A673 (cell line): ENCODE data around the gene IGSF21. TPM values are rescaled to one million over a fixed set of nuclear protein-coding genes. Genes with fewer than 3 reads are reported as not detected.
A peak's percentile ranks its signal among the peaks of the same experiment; 100 is the strongest.

Source experiments
- BruUV-seq: library from RNA; stranded (reverse); fragments of 400-500 nt; replicated peaks from 2 replicates; lab custom pipeline; 2021; lab: Mats Ljungman, UMichigan
- CTCF ChIA-PET: fragments of 300-600 bp; sonication (Branson Sonifier 250); formaldehyde crosslinking; loops from one replicate; lab custom pipeline; 2022; ENCODE audit warnings: antibody characterized with exemption; lab: Charles Lee
- POLR2A ChIA-PET: fragments of 300-600 bp; sonication (Branson Sonifier 250); formaldehyde crosslinking; loops from one replicate; lab custom pipeline; 2022; ENCODE audit warnings: antibody characterized with exemption; ENCODE audit not compliant: low non-redundant PET; lab: Charles Lee
- DNase-seq: peaks from one replicate; pipeline ENCODE4 v3.0.0-alpha.2; 2015; ENCODE audit warnings: low spot score
- H3K27ac ChIP-seq: fragments of 200-600 bp; sonication (generic); 2 replicates; pipeline ENCODE4 v1.5.1; 2016; ENCODE audit warnings: mixed run types, low read depth, mild to moderate bottlenecking, mixed read lengths, antibody characterized with exemption, low read length; ENCODE audit not compliant: poor library complexity, severe bottlenecking
- H3K27me3 ChIP-seq: fragments of 200-600 bp; sonication (generic); replicated peaks from 2 replicates; pipeline ENCODE4 v1.6.1; 2017; ENCODE audit warnings: mixed run types, low read depth, mild to moderate bottlenecking, mixed read lengths, antibody characterized with exemption, low read length; ENCODE audit not compliant: insufficient read depth, poor library complexity
- H3K36me3 ChIP-seq: fragments of 200-600 bp; sonication (generic); 2 replicates; pipeline ENCODE4 v1.6.1; 2016; ENCODE audit warnings: mixed run types, mild to moderate bottlenecking, mixed read lengths, antibody characterized with exemption, low read length; ENCODE audit not compliant: insufficient read depth, poor library complexity, severe bottlenecking
- H3K4me1 ChIP-seq: fragments of 200-600 bp; sonication (generic); 2 replicates; pipeline ENCODE4 v1.6.1; 2017; ENCODE audit warnings: mixed run types, mild to moderate bottlenecking, mixed read lengths, antibody characterized with exemption, low read length; ENCODE audit not compliant: insufficient read depth, poor library complexity, severe bottlenecking
- H3K4me3 ChIP-seq: fragments of 200-600 bp; sonication (generic); 2 replicates; pipeline ENCODE4 v1.5.1; 2016; ENCODE audit warnings: low read depth, mixed run types, mild to moderate bottlenecking, mixed read lengths, low read length; ENCODE audit not compliant: poor library complexity, severe bottlenecking
- H3K9me3 ChIP-seq: fragments of 200-600 bp; sonication (generic); 2 replicates; pipeline ENCODE4 v1.6.1; 2016; ENCODE audit warnings: mixed run types, low read depth, mild to moderate bottlenecking, mixed read lengths, antibody characterized with exemption, low read length; ENCODE audit not compliant: poor library complexity, severe bottlenecking
- EZH2 ChIP-seq: fragments of 200-600 bp; sonication (generic); IDR thresholded peaks from 2 replicates; pipeline ENCODE4 v1.6.1; 2017; ENCODE audit warnings: borderline replicate concordance, low read depth, mild to moderate bottlenecking, mixed read lengths, antibody characterized with exemption, low read length; ENCODE audit not compliant: poor library complexity, severe bottlenecking
- intact Hi-C: fragments of 100-400 bp; cut with micrococcal nuclease; formaldehyde crosslinking; loops from one replicate; pipeline ENCODE4 v1.10.0; 2022; ENCODE audit not compliant: unreplicated experiment
- total RNA-seq: library from RNA; stranded (reverse); gene quantifications from 2 replicates; pipeline ENCODE4 v1.2.3, GENCODE V29; 2021
- TF ChIP-seq, protein P1 (sequence below): fragments of 300-800, 200-600 bp; sonication (generic); conservative IDR thresholded peaks from 2 replicates; pipeline ENCODE4 v1.5.1; 2017; ENCODE audit warnings: low read depth, mild to moderate bottlenecking, antibody characterized with exemption, low read length, moderate library complexity, mixed read lengths

IGSF21 gene
- total RNA-seq, 1 experiment from 2014 or later = 3.2 TPM

DNA sequence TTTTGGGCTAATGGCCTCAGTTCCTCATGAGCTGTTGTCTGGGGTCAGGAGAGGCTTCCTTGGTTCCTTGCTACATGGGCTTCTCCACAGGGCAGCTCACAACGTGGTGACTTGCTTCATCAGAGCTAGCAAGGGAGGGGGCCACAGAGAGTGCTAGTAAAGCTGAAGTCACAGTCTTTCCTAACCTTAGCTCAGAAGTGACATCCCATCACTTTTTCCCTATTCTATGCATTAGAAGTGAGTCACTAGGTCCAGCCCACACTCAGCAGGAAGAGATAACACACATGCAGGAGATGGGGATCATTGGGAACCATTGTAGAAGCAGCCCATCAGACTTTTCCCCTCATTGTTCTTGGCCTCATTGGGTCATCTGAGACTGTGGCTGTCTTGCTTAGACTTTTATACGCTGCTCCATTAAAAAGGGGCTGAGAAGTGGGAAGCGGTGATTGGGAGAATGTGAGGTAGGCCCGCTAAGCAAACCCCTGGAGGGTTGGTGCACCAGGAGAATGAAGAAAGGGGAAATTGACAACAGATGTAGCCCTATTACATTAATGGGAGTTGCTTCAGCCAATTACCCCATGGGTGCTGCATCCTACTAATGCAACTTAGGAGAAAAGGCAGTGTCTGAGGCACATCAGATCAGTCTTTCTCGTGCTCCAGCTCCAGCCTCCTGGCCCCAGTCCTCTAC lies 22.1 kb upstream of the IGSF21 start:
- POLR2A ChIA-PET = interaction anchor here (0.7 kb wide), 1 partner anchor 122 kb away, joined by 3 read pairs; no protein-coding TSS in a partner anchor
- peak overlapping the region; percentile 35 for H3K27ac ChIP-seq
- H3K4me3 ChIP-seq = no peak overlapping the region
- BruUV-seq = no TSS peak
- H3K4me1 ChIP-seq = peaks cover 10% of the 10 kb centered on the region
- no peaks in the 10 kb centered on the region for H3K27me3 ChIP-seq
- intact Hi-C loops = no loop called here
- CTCF ChIA-PET = interaction anchor here (0.6 kb wide), 1 partner anchor 115 kb away, joined by 8 read pairs; no protein-coding TSS in a partner anchor
- no peaks in the 10 kb centered on the region for H3K36me3 ChIP-seq
- peak; percentile 81 for DNase-seq
- no peaks in the 10 kb centered on the region for H3K9me3 ChIP-seq
- TF ChIP-seq EZH2 = no peak
- TF ChIP-seq, protein P1, sequence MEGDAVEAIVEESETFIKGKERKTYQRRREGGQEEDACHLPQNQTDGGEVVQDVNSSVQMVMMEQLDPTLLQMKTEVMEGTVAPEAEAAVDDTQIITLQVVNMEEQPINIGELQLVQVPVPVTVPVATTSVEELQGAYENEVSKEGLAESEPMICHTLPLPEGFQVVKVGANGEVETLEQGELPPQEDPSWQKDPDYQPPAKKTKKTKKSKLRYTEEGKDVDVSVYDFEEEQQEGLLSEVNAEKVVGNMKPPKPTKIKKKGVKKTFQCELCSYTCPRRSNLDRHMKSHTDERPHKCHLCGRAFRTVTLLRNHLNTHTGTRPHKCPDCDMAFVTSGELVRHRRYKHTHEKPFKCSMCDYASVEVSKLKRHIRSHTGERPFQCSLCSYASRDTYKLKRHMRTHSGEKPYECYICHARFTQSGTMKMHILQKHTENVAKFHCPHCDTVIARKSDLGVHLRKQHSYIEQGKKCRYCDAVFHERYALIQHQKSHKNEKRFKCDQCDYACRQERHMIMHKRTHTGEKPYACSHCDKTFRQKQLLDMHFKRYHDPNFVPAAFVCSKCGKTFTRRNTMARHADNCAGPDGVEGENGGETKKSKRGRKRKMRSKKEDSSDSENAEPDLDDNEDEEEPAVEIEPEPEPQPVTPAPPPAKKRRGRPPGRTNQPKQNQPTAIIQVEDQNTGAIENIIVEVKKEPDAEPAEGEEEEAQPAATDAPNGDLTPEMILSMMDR = no peak

DNA sequence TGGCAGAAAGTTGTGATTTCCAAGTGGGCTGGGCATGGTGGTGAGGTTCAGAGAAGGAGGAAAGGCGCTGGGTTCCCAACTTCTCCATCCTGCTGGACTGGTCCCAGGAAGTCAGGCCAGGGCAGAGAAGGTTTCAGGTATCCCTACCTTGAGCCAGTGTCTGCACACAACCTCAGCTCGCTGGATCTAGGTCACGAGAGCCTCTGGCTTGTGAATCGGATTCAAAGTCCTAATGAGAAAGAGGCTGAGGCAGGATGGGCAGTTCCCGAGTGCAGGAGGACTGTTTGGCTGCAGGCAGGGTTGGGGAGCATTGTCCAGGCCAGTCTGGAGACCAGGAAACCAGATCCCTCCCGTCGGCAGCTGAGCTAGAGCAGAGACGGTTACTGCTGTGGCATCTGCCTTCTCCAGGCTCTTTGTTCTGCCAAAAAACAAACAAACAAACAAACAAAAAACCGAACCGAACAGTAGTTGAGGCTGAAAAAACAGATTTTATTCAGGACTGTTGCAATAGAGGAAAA lies 19.5 kb upstream of the IGSF21 start:
- no peak for DNase-seq
- intact Hi-C loops = no loop called here
- H3K4me3 ChIP-seq = no peak overlapping the region
- H3K27ac ChIP-seq = no peak overlapping the region
- H3K36me3 ChIP-seq = no peaks in the 10 kb centered on the region
- ChIA-PET CTCF (no interaction called here), POLR2A (no interaction called here)
- H3K9me3 ChIP-seq = no peaks in the 10 kb centered on the region
- BruUV-seq = no TSS peak
- H3K4me1 ChIP-seq = peaks cover 18% of the 10 kb centered on the region
- TF ChIP-seq EZH2 = no peak
- TF ChIP-seq, protein P1 = no peak
- no peaks in the 10 kb centered on the region for H3K27me3 ChIP-seq

DNA sequence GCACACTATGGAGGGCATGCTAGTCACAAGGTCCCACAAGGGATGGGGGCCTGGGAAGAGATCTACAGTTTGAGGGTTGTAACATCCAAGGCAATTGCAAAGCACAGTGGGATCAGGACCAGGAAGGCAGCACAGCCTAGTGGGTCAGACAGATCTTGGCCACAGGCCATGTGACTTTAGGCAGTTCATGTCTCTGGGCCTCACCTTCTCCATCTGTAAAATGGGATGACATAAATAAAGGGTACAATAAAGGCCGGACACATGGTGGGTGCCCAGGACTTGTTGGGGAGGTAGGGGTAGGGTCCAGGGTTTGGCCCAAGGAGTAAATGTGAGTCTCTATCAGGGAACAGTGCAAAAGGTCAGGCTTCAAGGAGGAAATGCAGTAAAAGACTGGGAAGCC lies 18.1 kb upstream of the IGSF21 start:
- H3K27ac ChIP-seq = no peak overlapping the region
- ChIA-PET CTCF (no interaction called here), POLR2A (no interaction called here)
- H3K4me1 ChIP-seq = peaks cover 18% of the 10 kb centered on the region
- no TSS peak for BruUV-seq
- intact Hi-C loops = no loop called here
- H3K4me3 ChIP-seq = no peak overlapping the region
- no peak for TF ChIP-seq EZH2
- TF ChIP-seq, protein P1 = no peak
- H3K27me3 ChIP-seq = no peaks in the 10 kb centered on the region
- DNase-seq = no peak
- no peaks in the 10 kb centered on the region for H3K36me3 ChIP-seq
- H3K9me3 ChIP-seq = no peaks in the 10 kb centered on the region
